Smooth muscle cell (in vitro differentiated cells): ENCODE results near the gene ADNP2. TPM values are rescaled to one million over a fixed set of nuclear protein-coding genes. Genes with fewer than 3 reads are reported as not detected.

Experiments used
- DNase-seq: peaks from one replicate; lab custom pipeline; 2025; ENCODE audit not compliant: unreplicated experiment; lab: John Stamatoyannopoulos, UW
- H2AFZ ChIP-seq: fragments of 200-600 bp; sonication (generic); 2 replicates; pipeline ENCODE4 v1.6.0; 2016; ENCODE audit warnings: antibody characterized with exemption, low read depth, mild to moderate bottlenecking
- H3F3A ChIP-seq: fragments of 200-600 bp; sonication (generic); 2 replicates; pipeline ENCODE4 v1.6.0; 2017; ENCODE audit warnings: antibody characterized with exemption, low read depth
- H3K27ac ChIP-seq: fragments of 200-600 bp; sonication (generic); 2 replicates; pipeline ENCODE4 v1.5.1; 2016; ENCODE audit warnings: low read depth, mild to moderate bottlenecking
- H3K27me3 ChIP-seq: fragments of 200-600 bp; sonication (generic); 2 replicates; pipeline ENCODE4 v1.6.1; 2016; ENCODE audit warnings: low read depth, mild to moderate bottlenecking
- H3K36me3 ChIP-seq: fragments of 200-600 bp; sonication (generic); 2 replicates; pipeline ENCODE4 v1.5.1; 2016; ENCODE audit warnings: low read depth
- H3K4me1 ChIP-seq: fragments of 200-600 bp; sonication (generic); 2 replicates; pipeline ENCODE4 v1.5.1; 2016; ENCODE audit warnings: low read depth
- H3K4me2 ChIP-seq: fragments of 200-600 bp; sonication (generic); 2 replicates; pipeline ENCODE4 v1.6.0; 2016; ENCODE audit warnings: mild to moderate bottlenecking
- H3K4me3 ChIP-seq: fragments of 200-600 bp; sonication (generic); 2 replicates; pipeline ENCODE4 v1.5.1; 2016; ENCODE audit warnings: mild to moderate bottlenecking
- H3K79me2 ChIP-seq: fragments of 200-600 bp; sonication (generic); 2 replicates; pipeline ENCODE4 v1.6.0; 2016; ENCODE audit warnings: low read depth, mild to moderate bottlenecking
- H3K9ac ChIP-seq: fragments of 200-600 bp; sonication (generic); 2 replicates; pipeline ENCODE4 v1.6.0; 2016; ENCODE audit warnings: low read depth
- H3K9me3 ChIP-seq: fragments of 200-600 bp; sonication (generic); replicated peaks from 2 replicates; pipeline ENCODE4 v1.5.1; 2016; ENCODE audit warnings: low read depth
- H4K20me1 ChIP-seq: fragments of 200-600 bp; sonication (generic); 2 replicates; pipeline ENCODE4 v1.6.0; 2016; ENCODE audit warnings: low read depth
- CTCF ChIP-seq: fragments of 200-600 bp; sonication (generic); IDR thresholded peaks from 2 replicates; pipeline ENCODE4 v1.5.1; 2017; ENCODE audit warnings: borderline replicate concordance, mild to moderate bottlenecking, antibody characterized with exemption; ENCODE audit not compliant: insufficient read depth, poor library complexity, severe bottlenecking
- WGBS: methylation state at CpG from one replicate; pipeline ENCODE4 v1.1.7; 2016; ENCODE audit warnings: low lambda C conversion rate; 5-methylcytosine and 5-hydroxymethylcytosine counted together
- polyA plus RNA-seq: library from polyadenylated mRNA; unstranded; fragments of >200 nt; fragmentation: Nextera tagmentation; extraction: Ambion mirVana; gene quantifications from 2 replicates; pipeline ENCODE4 v1.2.1, GENCODE V29; 2016
- total RNA-seq: library from RNA; depleted of rRNA; stranded (reverse); fragments of >200 nt; gene quantifications from 2 replicates; pipeline ENCODE4 v1.2.3, GENCODE V29; 2014

ADNP2 gene
- total and polyA plus RNA-seq, 2 experiments from 2014 or later, result 9.1 to 28.3 TPM

GRCh38 chr18:80184243-80184772, 75.2 kb downstream of the ADNP2 start:
- Histone ChIP-seq H3K4me3 (no peak overlapping the region), H3K27ac (no peak overlapping the region), H3K9me3 (no peaks in the 10 kb centered on the region), H2AFZ (no peak overlapping the region), H3K4me1 (no peaks in the 10 kb centered on the region), H3F3A (no peaks in the 10 kb centered on the region), H4K20me1 (peaks cover 78% of the 10 kb centered on the region), H3K36me3 (no peaks in the 10 kb centered on the region), H3K79me2 (no peaks in the 10 kb centered on the region), H3K27me3 (no peaks in the 10 kb centered on the region), H3K4me2 (no peak overlapping the region), H3K9ac (no peak overlapping the region)
- no peak for TF ChIP-seq CTCF
- DNase-seq, result no peak
- 95% methylated on average over 26 of the region's 26 CpGs for WGBS

- no peak overlapping the region for H3K4me3 ChIP-seq
- 99% methylated on average over 12 of the region's 12 CpGs for WGBS
- H4K20me1 ChIP-seq, result peaks cover 79% of the 10 kb centered on the region
- no peaks in the 10 kb centered on the region for H3K9me3 ChIP-seq
- no peaks in the 10 kb centered on the region for H3F3A ChIP-seq
- TF ChIP-seq CTCF, result no peak
- no peak overlapping the region for H3K4me2 ChIP-seq
- H3K27ac ChIP-seq, result no peak overlapping the region
- no peaks in the 10 kb centered on the region for H3K27me3 ChIP-seq
- H3K4me1 ChIP-seq, result no peaks in the 10 kb centered on the region
- H3K79me2 ChIP-seq, result no peaks in the 10 kb centered on the region
- H3K36me3 ChIP-seq, result no peaks in the 10 kb centered on the region
- H3K9ac ChIP-seq, result no peak overlapping the region
- no peak overlapping the region for H2AFZ ChIP-seq
- DNase-seq, result no peak
Measured at GRCh38 chr18:80185545-80185944, 76.5 kb downstream of the ADNP2 start.

- Histone ChIP-seq H3K4me1 (no peaks in the 10 kb centered on the region), H3K9ac (no peak overlapping the region), H3K4me3 (no peak overlapping the region), H2AFZ (no peak overlapping the region), H3K36me3 (no peaks in the 10 kb centered on the region), H3K27me3 (no peaks in the 10 kb centered on the region), H3K9me3 (no peaks in the 10 kb centered on the region), H3K4me2 (no peak overlapping the region), H3K27ac (no peak overlapping the region), H3K79me2 (no peaks in the 10 kb centered on the region), H4K20me1 (peaks cover 79% of the 10 kb centered on the region), H3F3A (no peaks in the 10 kb centered on the region)
- DNase-seq, result no peak
- no peak for TF ChIP-seq CTCF
- WGBS, result 95% methylated on average over 19 of the region's 19 CpGs
Measured at GRCh38 chr18:80187956-80188642, 79.0 kb downstream of the ADNP2 start.
